Spleen (tissue), 11 donors: ENCODE results near the gene DXO. TPM values are rescaled to one million over a fixed set of nuclear protein-coding genes. Genes with fewer than 3 reads are reported as not detected.
A peak's percentile ranks its signal among the peaks of the same experiment; 100 is the strongest.
"Not testable (repeated sequence)": the region's sequence is repeated elsewhere in the genome, so short reads cannot be mapped to it uniquely, and the experiment has no call there.

Experiments
- DNase-seq: peaks from one replicate; pipeline ENCODE4 v3.0.0-alpha.2; 2020
- H3K27ac ChIP-seq, 8 donors: fragments of 200-600 bp; sonication (generic) in 7 of 8; 1 replicate in 4 of 8; 2 replicates in 4 of 8; pipeline versions ENCODE4 v1.5.0 to v1.8.0; 2016 to 2021; ENCODE audit warnings: inconsistent platforms in 4 of 8, mild to moderate bottlenecking in 4 of 8, moderate library complexity in 1 of 8
- H3K27me3 ChIP-seq, 7 donors: fragments of 200-600 bp; sonication (generic) in 6 of 7; replicated peaks in 1 of 7; 1 replicate in 4 of 7; 2 replicates in 3 of 7; pipeline versions ENCODE4 v1.5.0 to v1.8.0; 2016 to 2021; ENCODE audit warnings: inconsistent platforms in 3 of 7, mild to moderate bottlenecking in 1 of 7
- H3K36me3 ChIP-seq, 6 donors: fragments of 200-600 bp; sonication (generic) in 5 of 6; 1 replicate in 4 of 6; 2 replicates in 2 of 6; pipeline versions ENCODE4 v1.5.0 to v1.8.0; 2016 to 2021; ENCODE audit warnings: inconsistent platforms in 2 of 6
- H3K4me1 ChIP-seq, 6 donors: fragments of 200-600 bp; sonication (generic) in 5 of 6; 1 replicate in 3 of 6; 2 replicates in 3 of 6; pipeline versions ENCODE4 v1.5.0 to v1.8.0; 2016 to 2021; ENCODE audit warnings: inconsistent platforms in 3 of 6
- H3K4me3 ChIP-seq, 8 donors: fragments of 200-600 bp; sonication (generic) in 7 of 8; 1 replicate in 4 of 8; 2 replicates in 4 of 8; pipeline versions ENCODE4 v1.5.0 to v1.8.0; 2016 to 2021; ENCODE audit warnings: inconsistent platforms in 4 of 8, mild to moderate bottlenecking in 4 of 8, moderate library complexity in 2 of 8
- H3K9me3 ChIP-seq, 8 donors: fragments of 200-600 bp; sonication (generic) in 7 of 8; 1 replicate in 4 of 8; 2 replicates in 4 of 8; pipeline versions ENCODE4 v1.5.0 to v1.8.0; 2016 to 2021; ENCODE audit warnings: inconsistent platforms in 4 of 8
- POLR2A ChIP-seq, 3 donors: fragments of 450-650 bp; IDR thresholded peaks; one replicate each; pipeline ENCODE4 v1.5.1; 2017; ENCODE audit warnings: antibody characterized with exemption in 3 of 3, mild to moderate bottlenecking in 1 of 3
- POLR2AphosphoS5 ChIP-seq, 3 donors: sonication (generic); formaldehyde crosslinking; IDR thresholded peaks; one replicate each; pipeline ENCODE4 v1.5.1; 2017; ENCODE audit warnings: antibody characterized with exemption in 3 of 3
- WGBS, 5 donors: extraction: QIAGEN DNeasy Blood & Tissue Kit in 3 of 5; methylation state at CpG; one replicate each; pipeline versions ENCODE4 v1.1.5 to v1.1.7; 2013 to 2018; 5-methylcytosine and 5-hydroxymethylcytosine counted together
- intact Hi-C: fragments of 100-400 bp; cut with DNase I; formaldehyde crosslinking; loops from one replicate; pipeline ENCODE4 v1.15.0; 2023; ENCODE audit warnings: low total_unique reads
- polyA plus RNA-seq, 3 donors: library from polyadenylated mRNA; stranded (reverse); fragments of 200-250 nt; gene quantifications; one replicate each; pipeline ENCODE4 v1.2.1, GENCODE V29; 2013
- total RNA-seq, 7 donors: library from RNA; depleted of rRNA in 3 of 7; stranded (reverse); fragments of >200 nt in 3 of 7; fragmentation: NEBNext Ultra II Directional in 4 of 7; extraction: Animal tissue kit (Norgen Biotek cat#: 25700) in 4 of 7; gene quantifications; one replicate each; pipeline versions ENCODE4 v1.1.0 to v1.2.1, GENCODE V29; 2016 to 2021
- TF ChIP-seq, protein P1 (sequence below), 11 experiments: fragments of 200-600 bp in 7 of 11; fragments of 450-650 bp in 4 of 11; sonication (generic) in 4 of 11; IDR thresholded peaks in 8 of 11; conservative IDR thresholded peaks in 3 of 11; 1 replicate in 7 of 11; 2 replicates in 4 of 11; pipeline versions ENCODE4 v1.4.0 to v1.8.0; 2016 to 2021; ENCODE audit warnings: antibody characterized with exemption in 11 of 11, inconsistent platforms in 4 of 11, mild to moderate bottlenecking in 1 of 11
- donor health status: healthy with polysubstance abuse.
- donor health status: DM: no; HTN: no; CAD: no; lungs with moderate emphysema.
- donor health status: DM: no; HTN: no; CAD: no.
- donor health status: Bipolar disorder and iron deficiency.
- donor health status: healthy.
- donor health status: DM: no; HTN: no; CAD: no.
- donor health status: DM: yes; HTN: yes; CAD: no.

Gene DXO
- total and polyA plus RNA-seq, 10 donors: 19.1 to 34.3 (median 26.3) TPM

- intact Hi-C loops, DNase-seq: not testable (repeated sequence)
- WGBS, 5 donors: 91 to 98% (median 94%) methylated on average over 11 to 13 of the region's 13 CpGs
These were observed 8.4 kb upstream of the DXO start for GRCh38 chr6:31980195-31980876.

GRCh38 chr6:31979238-31979898, 7.4 kb upstream of the DXO start:
- intact Hi-C loops: no loop called here
- DNase-seq: no peak
- H3K4me3 ChIP-seq: no peak overlapping the region
- H3K27me3 ChIP-seq: no peaks in the 10 kb centered on the region
- TF ChIP-seq POLR2A (IDR thresholded peaks at IDR 0.05) (no peak), POLR2AphosphoS5 (IDR thresholded peaks at IDR 0.05) (no peak)
- TF ChIP-seq, protein P1, sequence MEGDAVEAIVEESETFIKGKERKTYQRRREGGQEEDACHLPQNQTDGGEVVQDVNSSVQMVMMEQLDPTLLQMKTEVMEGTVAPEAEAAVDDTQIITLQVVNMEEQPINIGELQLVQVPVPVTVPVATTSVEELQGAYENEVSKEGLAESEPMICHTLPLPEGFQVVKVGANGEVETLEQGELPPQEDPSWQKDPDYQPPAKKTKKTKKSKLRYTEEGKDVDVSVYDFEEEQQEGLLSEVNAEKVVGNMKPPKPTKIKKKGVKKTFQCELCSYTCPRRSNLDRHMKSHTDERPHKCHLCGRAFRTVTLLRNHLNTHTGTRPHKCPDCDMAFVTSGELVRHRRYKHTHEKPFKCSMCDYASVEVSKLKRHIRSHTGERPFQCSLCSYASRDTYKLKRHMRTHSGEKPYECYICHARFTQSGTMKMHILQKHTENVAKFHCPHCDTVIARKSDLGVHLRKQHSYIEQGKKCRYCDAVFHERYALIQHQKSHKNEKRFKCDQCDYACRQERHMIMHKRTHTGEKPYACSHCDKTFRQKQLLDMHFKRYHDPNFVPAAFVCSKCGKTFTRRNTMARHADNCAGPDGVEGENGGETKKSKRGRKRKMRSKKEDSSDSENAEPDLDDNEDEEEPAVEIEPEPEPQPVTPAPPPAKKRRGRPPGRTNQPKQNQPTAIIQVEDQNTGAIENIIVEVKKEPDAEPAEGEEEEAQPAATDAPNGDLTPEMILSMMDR (IDR thresholded peaks at IDR 0.05 in 8 of 11, conservative IDR thresholded peaks at IDR 0.05 in 3 of 11): no peak
- H3K36me3 ChIP-seq: peaks cover 0 to 39% (median 10%) of the 10 kb centered on the region in 6 donors
- 74 to 90% (median 84%) methylated on average over 3 of the region's 3 CpGs for WGBS, 5 donors
- H3K27ac ChIP-seq: peak overlapping the region in 2 of 8 donors; percentile 18 to 42
- no peaks in the 10 kb centered on the region for H3K9me3 ChIP-seq
- peaks cover 0 to 20% (median 6%) of the 10 kb centered on the region in 6 donors for H3K4me1 ChIP-seq

More at GRCh38 chr6:31980195-31980876, 8.4 kb upstream of the DXO start:
- Histone ChIP-seq H3K4me1 (peaks cover 0 to 11% (median 5%) of the 10 kb centered on the region in 6 donors), H3K36me3 (peaks cover 0 to 33% (median 10%) of the 10 kb centered on the region in 6 donors), H3K27ac (peak overlapping the region in 1 of 8 donors; percentile 42)
- not testable (repeated sequence) for H3K4me3 ChIP-seq, H3K9me3 ChIP-seq, H3K27me3 ChIP-seq

DNA sequence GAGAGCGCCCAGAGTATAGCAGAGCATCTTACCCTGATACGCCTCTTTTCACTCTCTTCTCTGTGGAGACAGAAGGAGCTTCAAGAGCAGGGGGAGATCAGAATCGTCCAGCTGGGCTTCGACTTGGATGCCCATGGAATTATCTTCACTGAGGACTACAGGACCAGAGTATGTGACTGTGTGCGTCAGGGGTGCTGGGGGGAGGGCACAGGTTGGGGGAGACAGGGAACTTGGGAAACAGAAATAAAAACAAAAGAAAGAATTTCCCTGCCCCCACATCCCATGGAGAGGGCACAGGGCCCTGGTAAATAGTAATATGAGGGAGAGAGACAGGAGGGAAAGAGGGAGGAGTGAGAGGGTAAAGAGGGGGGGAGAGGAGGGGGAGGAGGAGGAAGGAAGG, 6.9 kb upstream of the DXO start:
- H3K9me3 ChIP-seq: no peaks in the 10 kb centered on the region
- WGBS, 5 donors: 80 to 98% (median 91%) methylated on average over 5 of the region's 5 CpGs

GRCh38 chr6:31977816-31978431, 6.0 kb upstream of the DXO start:
- WGBS, 5 donors: 95 to 97% (median 96%) methylated on average over 12 of the region's 12 CpGs
- no peak for DNase-seq
- Histone ChIP-seq H3K36me3 (peaks cover 0 to 47% (median 10%) of the 10 kb centered on the region in 6 donors), H3K27me3 (no peaks in the 10 kb centered on the region), H3K27ac (no peak overlapping the region), H3K4me3 (no peak overlapping the region), H3K4me1 (peaks cover 9 to 34% (median 15%) of the 10 kb centered on the region in 6 donors), H3K9me3 (no peaks in the 10 kb centered on the region)
- TF ChIP-seq, protein P1 (IDR thresholded peaks at IDR 0.05 in 8 of 11, conservative IDR thresholded peaks at IDR 0.05 in 3 of 11): no peak
- TF ChIP-seq POLR2AphosphoS5 (IDR thresholded peaks at IDR 0.05) (no peak), POLR2A (IDR thresholded peaks at IDR 0.05) (no peak)
- intact Hi-C loops: no loop called here

More for the DNA sequence above, 6.9 kb upstream of the DXO start:
- Histone ChIP-seq H3K36me3 (peaks cover 0 to 45% (median 10%) of the 10 kb centered on the region in 6 donors), H3K4me1 (peaks cover 0 to 25% (median 6%) of the 10 kb centered on the region in 6 donors), H3K27ac (peak overlapping the region in 2 of 8 donors; percentile 6 to 42), H3K27me3 (no peaks in the 10 kb centered on the region), H3K4me3 (no peak overlapping the region)
- no peak for DNase-seq
- TF ChIP-seq POLR2A (IDR thresholded peaks at IDR 0.05) (no peak), POLR2AphosphoS5 (IDR thresholded peaks at IDR 0.05) (no peak)
- TF ChIP-seq, protein P1 (IDR thresholded peaks at IDR 0.05 in 8 of 11, conservative IDR thresholded peaks at IDR 0.05 in 3 of 11): no peak
- intact Hi-C loops: no loop called here

- Histone ChIP-seq H3K4me1 (peaks cover 17 to 48% (median 26%) of the 10 kb centered on the region in 6 donors), H3K36me3 (peaks cover 0 to 47% (median 10%) of the 10 kb centered on the region in 6 donors)
- H3K4me3 ChIP-seq, intact Hi-C loops, H3K27me3 ChIP-seq, H3K27ac ChIP-seq, H3K9me3 ChIP-seq: not testable (repeated sequence)
- WGBS, 5 donors: 93 to 100% (median 97%) methylated on average over 8 to 30 of the region's 30 CpGs
- DNase-seq: peak; percentile 69
These were observed 4.1 kb upstream of the DXO start for GRCh38 chr6:31976065-31976464.
